IPS-15b (cell line): ENCODE data around the gene ARRDC2.
"Not testable (repeated sequence)": the region's sequence is repeated elsewhere in the genome, so short reads cannot be mapped to it uniquely, and the experiment has no call there.

Experiments
- H3K27me3 ChIP-seq: one replicate; pipeline ENCODE4 v1.6.1; 2013; ENCODE audit warnings: low read length; ENCODE audit not compliant: control insufficient read depth, insufficient read depth
- H3K36me3 ChIP-seq: one replicate; pipeline ENCODE4 v1.6.1; 2013; ENCODE audit warnings: low read length; ENCODE audit not compliant: control insufficient read depth, insufficient read depth
- H3K4me1 ChIP-seq: one replicate; pipeline ENCODE4 v1.6.1; 2013; ENCODE audit warnings: mild to moderate bottlenecking, low read length; ENCODE audit not compliant: control insufficient read depth, insufficient read depth
- H3K4me3 ChIP-seq: one replicate; pipeline ENCODE4 v1.5.1; 2013; ENCODE audit warnings: low read depth, low read length
- H3K9ac ChIP-seq: one replicate; pipeline ENCODE4 v1.6.1; 2013; ENCODE audit warnings: low read depth, mild to moderate bottlenecking, low read length
- H3K9me3 ChIP-seq: one replicate; pipeline ENCODE4 v1.6.1; 2013; ENCODE audit warnings: mild to moderate bottlenecking, low read length; ENCODE audit not compliant: control insufficient read depth, insufficient read depth

ARRDC2 gene

DNA sequence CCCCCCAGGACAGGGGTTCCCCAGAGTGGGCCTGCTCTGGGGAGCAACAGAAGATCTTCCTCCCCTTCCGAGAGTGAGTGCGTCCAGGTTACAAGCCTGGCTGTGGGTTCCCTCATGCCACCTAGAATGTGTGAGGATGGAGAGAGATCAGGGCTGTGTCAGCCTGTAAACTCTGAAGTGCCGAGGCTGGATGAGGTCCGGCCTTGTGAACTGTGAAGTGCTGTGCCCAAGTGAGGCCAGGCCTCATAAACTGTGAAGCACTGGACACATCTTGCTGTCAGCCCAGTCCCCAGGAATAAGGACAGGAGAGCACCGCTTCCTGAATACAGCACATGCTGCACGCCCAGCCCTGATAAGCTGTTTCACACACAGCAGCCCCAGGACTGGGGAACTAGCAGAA, 33.4 kb upstream of the ARRDC2 start:
- Histone ChIP-seq H3K27me3 (no peaks in the 10 kb centered on the region), H3K36me3 (peaks cover 18% of the 10 kb centered on the region), H3K4me1 (no peaks in the 10 kb centered on the region), H3K4me3 (no peak overlapping the region), H3K9ac (no peak overlapping the region), H3K9me3 (no peaks in the 10 kb centered on the region)

DNA sequence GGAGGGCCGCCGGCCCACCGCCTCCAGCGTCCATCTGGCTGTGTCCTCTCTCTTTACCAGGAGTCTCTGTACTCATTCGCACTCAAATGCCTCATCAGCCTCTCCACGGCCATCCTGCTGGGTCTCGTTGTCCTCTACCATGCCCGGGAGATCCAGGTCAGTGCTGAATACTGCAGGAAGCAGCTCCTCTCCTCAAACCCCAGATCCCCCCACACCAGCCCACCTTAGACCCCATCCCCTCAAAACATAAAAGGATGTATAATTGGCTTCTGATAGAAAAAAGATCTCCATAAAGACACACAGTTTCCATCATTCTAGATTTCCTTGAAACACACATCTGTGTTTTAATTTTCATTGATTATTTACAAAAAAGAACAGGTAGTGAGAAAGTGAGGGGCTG, 32.9 kb upstream of the ARRDC2 start:
- no peak overlapping the region for H3K9ac ChIP-seq
- H3K4me1 ChIP-seq, result no peaks in the 10 kb centered on the region
- H3K9me3 ChIP-seq, result no peaks in the 10 kb centered on the region
- no peak overlapping the region for H3K4me3 ChIP-seq
- H3K36me3 ChIP-seq, result peaks cover 18% of the 10 kb centered on the region
- no peaks in the 10 kb centered on the region for H3K27me3 ChIP-seq

DNA sequence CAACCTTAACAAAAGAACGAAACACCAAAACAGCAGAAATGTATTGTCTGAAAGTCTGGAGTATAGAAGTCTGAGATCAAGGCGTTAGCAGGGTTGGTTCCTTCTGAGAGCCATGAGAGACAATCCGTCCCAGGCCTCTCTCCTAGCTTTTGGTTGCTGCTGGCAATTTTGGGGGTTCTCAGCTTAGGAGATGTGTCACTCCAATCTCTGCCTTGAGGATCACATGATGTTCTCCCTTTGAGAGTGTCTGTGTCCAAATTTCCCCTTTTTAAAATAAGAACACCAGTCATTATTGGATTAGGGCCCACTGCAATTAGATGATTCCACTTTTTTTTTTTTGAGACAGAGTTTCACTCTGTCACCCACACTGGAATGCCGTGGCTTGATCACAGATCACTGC, 30.9 kb upstream of the ARRDC2 start:
- Histone ChIP-seq H3K36me3 (peaks cover 18% of the 10 kb centered on the region), H3K27me3 (no peaks in the 10 kb centered on the region), H3K9ac (no peak overlapping the region)

DNA sequence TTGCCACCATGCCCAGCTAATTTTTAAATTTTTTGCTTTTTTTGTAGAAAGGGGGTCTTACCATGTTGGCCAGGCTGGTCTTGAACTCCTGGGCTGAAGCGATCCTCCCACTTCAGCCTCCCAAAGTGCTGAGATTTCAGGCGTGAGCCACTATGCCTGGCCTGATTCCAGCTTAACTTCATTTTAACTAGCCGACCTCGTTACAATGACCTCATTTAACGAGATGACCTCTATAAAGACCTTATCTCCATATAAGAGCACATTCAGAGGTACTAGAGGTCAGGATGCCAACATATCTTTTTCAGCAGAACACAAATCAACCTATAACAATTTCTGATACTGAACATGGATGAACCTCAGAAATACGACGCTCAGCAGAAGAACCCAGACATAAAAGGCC, 30.5 kb upstream of the ARRDC2 start:
- Histone ChIP-seq H3K4me3 (no peak overlapping the region), H3K27me3 (no peaks in the 10 kb centered on the region), H3K9ac (no peak overlapping the region), H3K36me3 (peaks cover 18% of the 10 kb centered on the region), H3K4me1 (no peaks in the 10 kb centered on the region), H3K9me3 (no peaks in the 10 kb centered on the region)

More for the DNA sequence above, 30.9 kb upstream of the ARRDC2 start:
- Histone ChIP-seq H3K4me1 (no peaks in the 10 kb centered on the region), H3K4me3 (no peak overlapping the region), H3K9me3 (no peaks in the 10 kb centered on the region)

DNA sequence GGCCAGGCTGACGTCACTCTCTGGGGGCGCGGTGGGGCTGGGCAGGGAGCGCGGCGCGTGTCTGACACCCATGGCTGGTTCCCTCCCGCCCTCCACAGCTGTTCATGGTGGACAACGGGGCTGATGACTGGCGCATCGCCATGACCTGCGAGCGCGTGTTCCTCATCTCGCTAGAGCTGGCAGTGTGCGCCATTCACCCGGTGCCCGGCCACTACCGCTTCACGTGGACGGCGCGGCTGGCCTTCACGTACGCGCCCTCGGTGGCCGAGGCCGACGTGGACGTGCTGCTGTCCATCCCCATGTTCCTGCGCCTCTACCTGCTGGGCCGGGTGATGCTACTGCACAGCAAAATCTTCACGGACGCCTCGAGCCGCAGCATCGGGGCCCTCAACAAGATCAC, 26.4 kb upstream of the ARRDC2 start:
- Histone ChIP-seq H3K9me3 (no peaks in the 10 kb centered on the region), H3K4me1 (no peaks in the 10 kb centered on the region), H3K9ac (no peak overlapping the region), H3K36me3 (peaks cover 12% of the 10 kb centered on the region), H3K27me3 (no peaks in the 10 kb centered on the region), H3K4me3 (no peak overlapping the region)

DNA sequence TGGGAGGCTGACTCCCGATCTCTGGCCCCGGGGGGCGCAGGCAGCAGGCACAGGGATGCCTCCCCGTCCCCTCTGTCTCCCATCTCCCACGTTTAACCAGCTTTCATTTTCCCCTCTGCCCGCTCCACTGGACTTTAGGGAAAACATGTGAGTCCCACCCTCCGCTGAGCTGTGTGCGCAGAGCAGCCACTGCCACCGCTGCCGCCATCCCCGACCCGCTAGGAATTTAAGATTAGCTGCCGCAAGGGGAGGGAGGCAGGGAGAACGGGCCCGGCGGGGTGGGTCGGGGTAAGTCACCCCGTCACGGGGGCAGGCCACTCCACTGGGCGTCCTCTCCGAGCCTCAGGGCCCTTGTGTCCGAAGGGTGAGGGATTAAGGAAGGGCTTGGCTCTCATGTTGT, 25.5 kb upstream of the ARRDC2 start:
- Histone ChIP-seq H3K27me3 (no peaks in the 10 kb centered on the region), H3K4me1 (no peaks in the 10 kb centered on the region), H3K9me3 (no peaks in the 10 kb centered on the region), H3K9ac (no peak overlapping the region), H3K4me3 (no peak overlapping the region), H3K36me3 (peaks cover 14% of the 10 kb centered on the region)

DNA sequence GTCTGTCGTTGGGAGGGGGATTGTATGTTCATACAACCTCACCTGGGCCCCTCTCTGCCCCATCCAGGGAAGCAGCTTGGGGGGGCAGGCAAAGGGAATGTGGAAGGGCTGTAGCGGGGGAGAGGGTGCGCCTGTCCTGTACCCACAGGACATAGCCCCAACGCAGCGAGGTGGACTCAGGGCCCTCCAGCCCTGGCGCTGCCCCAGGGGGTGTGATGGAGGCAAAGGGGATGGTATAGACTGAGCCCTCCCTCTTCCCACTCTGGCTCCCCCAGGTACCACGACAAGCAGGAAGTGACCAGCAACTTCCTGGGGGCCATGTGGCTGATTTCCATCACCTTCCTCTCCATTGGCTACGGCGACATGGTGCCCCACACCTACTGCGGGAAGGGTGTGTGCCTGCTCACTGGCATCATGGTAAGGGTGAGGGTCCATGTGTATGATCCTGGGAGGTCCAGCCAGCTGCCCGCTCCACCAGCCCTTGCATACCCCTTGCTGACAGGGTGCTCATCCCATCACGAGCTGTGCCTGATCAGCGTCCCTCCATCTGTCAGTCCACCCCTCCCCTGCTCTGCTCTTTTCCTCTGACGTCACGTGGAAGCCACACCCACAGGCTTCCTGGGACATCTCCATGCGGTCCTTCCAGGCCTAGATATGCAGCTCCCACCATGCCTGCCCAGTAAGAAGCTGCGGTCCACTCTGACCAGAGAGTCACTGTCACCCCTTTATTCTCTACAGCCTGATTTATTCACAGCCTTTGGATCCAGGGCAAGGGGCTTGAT, 22.7 kb upstream of the ARRDC2 start:
- peaks cover 27% of the 10 kb centered on the region for H3K36me3 ChIP-seq
- H3K9me3 ChIP-seq, result no peaks in the 10 kb centered on the region
- H3K4me3 ChIP-seq, result no peak overlapping the region
- H3K9ac ChIP-seq, result no peak overlapping the region
- H3K27me3 ChIP-seq, result no peaks in the 10 kb centered on the region
- no peaks in the 10 kb centered on the region for H3K4me1 ChIP-seq

DNA sequence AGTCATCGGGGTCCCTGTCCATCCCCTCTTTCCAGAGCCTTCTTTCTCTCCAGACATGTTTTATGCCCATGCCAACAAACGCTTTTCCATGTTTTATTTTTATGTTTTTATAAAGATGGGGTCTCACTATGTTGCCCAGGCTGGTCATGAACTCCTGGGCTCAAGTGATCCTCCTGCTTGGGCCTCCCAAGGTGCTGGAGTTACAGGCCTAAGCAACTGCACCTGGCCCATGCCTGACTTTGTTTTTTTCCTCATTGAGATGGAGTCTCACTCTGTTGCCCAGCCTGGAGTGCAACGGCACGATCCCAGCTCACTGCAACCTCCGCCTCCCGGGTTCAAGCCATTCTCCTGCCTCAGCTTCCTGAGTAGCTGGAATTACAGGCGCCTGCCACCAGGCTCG, 21.4 kb upstream of the ARRDC2 start:
- H3K27me3 ChIP-seq, H3K4me1 ChIP-seq, H3K9ac ChIP-seq, H3K4me3 ChIP-seq, H3K9me3 ChIP-seq: not testable (repeated sequence)
- peaks cover 27% of the 10 kb centered on the region for H3K36me3 ChIP-seq

DNA sequence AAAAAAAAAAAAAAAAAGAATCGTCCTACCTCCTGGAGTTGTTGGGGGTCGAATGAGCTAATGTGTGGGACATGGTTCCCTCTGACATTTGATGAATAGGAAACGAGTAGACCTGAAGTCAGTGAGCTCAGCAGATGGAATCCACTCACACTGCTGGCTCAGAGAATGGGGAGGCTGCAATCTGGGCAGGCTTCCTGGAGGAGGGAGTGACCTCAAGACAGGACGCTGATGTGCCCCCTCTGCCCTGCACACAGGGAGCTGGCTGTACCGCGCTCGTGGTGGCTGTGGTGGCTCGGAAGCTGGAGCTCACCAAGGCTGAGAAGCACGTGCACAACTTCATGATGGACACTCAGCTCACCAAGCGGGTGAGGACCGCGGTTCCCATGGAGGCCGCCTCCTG, 19.8 kb upstream of the ARRDC2 start:
- Histone ChIP-seq H3K4me1 (no peaks in the 10 kb centered on the region), H3K36me3 (peaks cover 27% of the 10 kb centered on the region)

DNA sequence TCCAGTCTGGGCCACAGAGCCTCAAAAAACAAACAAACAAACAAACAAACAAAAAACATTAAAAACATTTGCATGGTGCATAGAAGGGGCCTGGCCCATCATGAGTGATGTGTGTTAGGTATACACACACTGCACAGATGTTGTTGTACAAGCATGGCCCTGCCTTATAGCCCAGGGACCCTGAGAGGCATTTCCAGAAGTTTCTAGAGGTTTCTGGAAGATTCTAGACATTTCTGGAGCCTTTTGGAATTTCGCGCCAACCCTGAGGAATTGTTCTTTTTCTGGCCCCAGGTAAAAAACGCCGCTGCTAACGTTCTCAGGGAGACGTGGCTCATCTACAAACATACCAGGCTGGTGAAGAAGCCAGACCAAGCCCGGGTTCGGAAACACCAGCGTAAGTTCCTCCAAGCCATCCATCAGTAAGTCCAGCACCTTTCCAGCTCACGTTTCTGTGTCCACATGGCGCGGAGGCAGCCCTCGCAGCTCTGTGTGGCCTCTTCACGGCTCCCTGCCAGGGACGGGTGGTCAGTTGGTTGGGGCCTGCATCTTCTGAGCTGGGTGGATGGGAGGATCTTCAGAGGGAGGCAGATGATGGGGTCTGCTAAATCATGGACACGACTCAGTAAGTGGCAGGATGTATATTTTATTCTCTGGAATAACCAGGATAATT, 18.4 kb upstream of the ARRDC2 start:
- Histone ChIP-seq H3K36me3 (peaks cover 25% of the 10 kb centered on the region), H3K4me1 (no peaks in the 10 kb centered on the region), H3K9ac (no peak overlapping the region), H3K4me3 (no peak overlapping the region), H3K27me3 (no peaks in the 10 kb centered on the region), H3K9me3 (no peaks in the 10 kb centered on the region)

More for the DNA sequence above, 19.8 kb upstream of the ARRDC2 start:
- Histone ChIP-seq H3K4me3 (no peak overlapping the region), H3K27me3 (no peaks in the 10 kb centered on the region), H3K9me3 (no peaks in the 10 kb centered on the region), H3K9ac (no peak overlapping the region)

DNA sequence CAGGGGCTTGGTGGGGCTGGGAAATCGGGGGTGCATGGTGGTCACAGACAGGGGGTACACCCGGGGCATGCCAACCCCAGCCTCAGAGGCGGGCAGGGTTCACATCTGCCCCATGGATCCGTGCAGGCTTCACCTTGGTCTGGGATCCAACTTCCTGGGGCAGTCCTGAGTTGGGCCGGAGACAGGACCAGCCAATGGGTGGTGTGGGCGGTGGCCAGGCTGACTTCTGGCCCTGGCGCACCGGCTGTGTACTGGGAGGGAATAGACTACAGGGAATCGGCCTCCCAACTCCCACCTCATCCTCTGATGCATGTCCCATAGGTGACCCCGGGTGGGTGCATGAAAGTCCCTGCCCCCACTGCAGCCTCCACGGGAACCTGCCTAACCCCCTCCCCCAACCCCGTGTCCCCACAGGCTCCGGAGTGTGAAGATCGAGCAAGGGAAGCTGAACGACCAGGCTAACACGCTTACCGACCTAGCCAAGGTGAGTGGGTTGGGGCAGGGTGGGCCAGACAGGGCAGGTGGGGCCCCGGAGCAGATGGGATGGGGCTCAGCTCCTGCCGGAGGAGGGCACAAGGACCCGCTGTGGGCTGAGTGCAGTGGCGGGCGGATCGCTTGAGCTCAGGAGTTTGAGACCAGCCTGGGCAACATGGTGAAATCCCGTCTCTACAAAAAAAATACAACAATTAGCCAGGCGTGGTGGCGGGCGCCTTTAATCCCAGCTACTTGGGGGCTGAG, 14.7 kb upstream of the ARRDC2 start:
- Histone ChIP-seq H3K27me3 (no peaks in the 10 kb centered on the region), H3K36me3 (peaks cover 13% of the 10 kb centered on the region), H3K4me3 (no peak overlapping the region), H3K4me1 (no peaks in the 10 kb centered on the region), H3K9ac (no peak overlapping the region), H3K9me3 (no peaks in the 10 kb centered on the region)
